GM23338 (cell line): Measurements from ENCODE around the gene METTL18. TPM values are rescaled to one million over a fixed set of nuclear protein-coding genes. Genes with fewer than 3 reads are reported as not detected.
"Not testable (repeated sequence)": the region's sequence is repeated elsewhere in the genome, so short reads cannot be mapped to it uniquely, and the experiment has no call there.

Experiments used
- ATAC-seq: fragments of 200-7000 bp; cut with Tn5 transposase; 3 replicates; pipeline ENCODE4 v1.9.1; 2020
- DNase-seq: peaks from one replicate; pipeline ENCODE4 v3.0.0-alpha.2; 2015; ENCODE audit warnings: low spot score
- H2AFZ ChIP-seq: fragments of 200-600 bp; sonication (generic); 2 replicates; pipeline ENCODE4 v1.8.0; 2016; ENCODE audit warnings: antibody characterized with exemption, mild to moderate bottlenecking, moderate library complexity
- H3F3A ChIP-seq: fragments of 200-600 bp; sonication (generic); replicated peaks from 2 replicates; pipeline ENCODE4 v1.8.0; 2017; ENCODE audit warnings: antibody characterized with exemption, mixed run types, low read depth
- H3K27ac ChIP-seq: fragments of 200-600 bp; sonication (generic); 2 replicates; pipeline ENCODE4 v1.6.1; 2016; ENCODE audit warnings: low read depth
- H3K27me3 ChIP-seq: fragments of 200-600 bp; sonication (generic); 2 replicates; pipeline ENCODE4 v1.8.0; 2016; ENCODE audit warnings: mild to moderate bottlenecking, mixed run types, moderate library complexity; ENCODE audit not compliant: insufficient read depth
- H3K36me3 ChIP-seq: fragments of 200-600 bp; sonication (generic); 2 replicates; pipeline ENCODE4 v1.8.0; 2016; ENCODE audit warnings: mild to moderate bottlenecking; ENCODE audit not compliant: insufficient read depth
- H3K4me1 ChIP-seq: fragments of 200-600 bp; sonication (generic); 2 replicates; pipeline ENCODE4 v1.8.0; 2016; ENCODE audit warnings: mild to moderate bottlenecking, moderate library complexity; ENCODE audit not compliant: insufficient read depth
- H3K4me2 ChIP-seq: fragments of 200-600 bp; sonication (generic); 2 replicates; pipeline ENCODE4 v1.7.1; 2017; ENCODE audit warnings: mixed run types
- H3K4me3 ChIP-seq: fragments of 200-600 bp; sonication (generic); 2 replicates; pipeline ENCODE4 v1.6.1; 2016; ENCODE audit warnings: mixed run types
- H3K79me2 ChIP-seq: fragments of 200-600 bp; sonication (generic); replicated peaks from 2 replicates; pipeline ENCODE4 v1.8.0; 2017; ENCODE audit warnings: mild to moderate bottlenecking; ENCODE audit not compliant: insufficient read depth
- H3K9me2 ChIP-seq: fragments of 200-600 bp; sonication (generic); 2 replicates; pipeline ENCODE4 v1.8.0; 2017; ENCODE audit not compliant: insufficient read depth
- H4K20me1 ChIP-seq: fragments of 200-600 bp; sonication (generic); replicated peaks from 2 replicates; pipeline ENCODE4 v1.8.0; 2017; ENCODE audit warnings: mild to moderate bottlenecking; ENCODE audit not compliant: insufficient read depth
- H3K27ac Mint-ChIP-seq: 2 replicates; pipeline ENCODE4 v1.8.0; 2020; ENCODE audit warnings: inconsistent platforms, mild to moderate bottlenecking, moderate library complexity, mixed read lengths
- H3K27me3 Mint-ChIP-seq: 3 replicates; pipeline ENCODE4 v1.8.0; 2022; ENCODE audit warnings: low read depth, mild to moderate bottlenecking, moderate library complexity, mixed read lengths, inconsistent platforms; ENCODE audit not compliant: insufficient read depth, poor library complexity
- H3K36me3 Mint-ChIP-seq: 3 replicates; pipeline ENCODE4 v1.8.0; 2021; ENCODE audit warnings: low read depth, mild to moderate bottlenecking, inconsistent platforms, moderate library complexity, mixed read lengths
- H3K4me1 Mint-ChIP-seq: 3 replicates; pipeline ENCODE4 v1.8.0; 2020; ENCODE audit warnings: mild to moderate bottlenecking, inconsistent platforms, mixed read lengths
- H3K4me3 Mint-ChIP-seq: 3 replicates; pipeline ENCODE4 v1.8.0; 2021; ENCODE audit warnings: moderate library complexity, mild to moderate bottlenecking, inconsistent platforms, mixed read lengths
- H3K9me3 Mint-ChIP-seq: 3 replicates; pipeline ENCODE4 v1.8.0; 2020; ENCODE audit warnings: moderate library complexity, mild to moderate bottlenecking, inconsistent platforms, mixed read lengths
- EZH2 ChIP-seq: fragments of 200-600 bp; sonication (generic); IDR thresholded peaks from one replicate; pipeline ENCODE4 v1.8.0; 2017; ENCODE audit warnings: antibody characterized with exemption, mild to moderate bottlenecking, low read depth; ENCODE audit not compliant: unreplicated experiment
- polyA plus RNA-seq: library from polyadenylated mRNA; unstranded; fragments of >200 nt; fragmentation: Nextera tagmentation; extraction: Ambion mirVana; gene quantifications from 2 replicates; pipeline ENCODE4 v1.2.1, GENCODE V29; 2016
- total RNA-seq: library from RNA; depleted of rRNA; stranded (reverse); fragments of >200 nt; shearing (Covaris generic); gene quantifications from 2 replicates; pipeline ENCODE4 v1.2.3, GENCODE V29; 2014
- TF ChIP-seq, protein P1 (sequence below), 2 experiments: fragments of 200-600 bp in 1 of 2; sonication (generic) in 1 of 2; conservative IDR thresholded peaks; 2 replicates each; pipeline versions ENCODE4 v1.5.1 to v1.6.1; 2016 to 2017; ENCODE audit warnings: antibody characterized with exemption in 2 of 2, low read depth in 2 of 2, mild to moderate bottlenecking in 2 of 2, moderate library complexity in 1 of 2
- TF ChIP-seq, protein P2 (sequence below): IDR thresholded peaks from one replicate; pipeline ENCODE4 v1.6.1; 2018; ENCODE audit warnings: antibody characterized with exemption; ENCODE audit not compliant: unreplicated experiment

METTL18 gene
- total and polyA plus RNA-seq, 2 experiments from 2014 or later: 9.9 to 13.6 TPM

DNA sequence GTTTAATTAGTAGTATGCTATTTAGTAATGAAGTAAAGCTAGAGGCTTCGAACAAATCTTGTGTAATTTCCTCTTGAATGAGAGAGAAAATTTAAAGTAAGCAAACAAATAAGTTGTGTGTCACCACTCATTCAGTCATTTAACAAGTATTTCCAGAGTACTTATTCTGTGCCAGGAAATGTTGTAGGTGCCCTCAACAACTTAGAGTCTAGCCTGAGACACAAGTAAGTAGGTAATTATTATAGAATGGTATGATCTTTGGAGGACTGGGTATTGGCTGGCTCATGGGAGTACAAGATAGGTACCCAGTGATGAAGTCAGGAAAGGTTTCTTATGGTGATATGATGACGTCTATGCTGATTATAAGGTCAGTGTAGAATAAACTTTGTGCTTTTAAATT, 17.4 kb upstream of the METTL18 start (continued):
- TF ChIP-seq, protein P1, sequence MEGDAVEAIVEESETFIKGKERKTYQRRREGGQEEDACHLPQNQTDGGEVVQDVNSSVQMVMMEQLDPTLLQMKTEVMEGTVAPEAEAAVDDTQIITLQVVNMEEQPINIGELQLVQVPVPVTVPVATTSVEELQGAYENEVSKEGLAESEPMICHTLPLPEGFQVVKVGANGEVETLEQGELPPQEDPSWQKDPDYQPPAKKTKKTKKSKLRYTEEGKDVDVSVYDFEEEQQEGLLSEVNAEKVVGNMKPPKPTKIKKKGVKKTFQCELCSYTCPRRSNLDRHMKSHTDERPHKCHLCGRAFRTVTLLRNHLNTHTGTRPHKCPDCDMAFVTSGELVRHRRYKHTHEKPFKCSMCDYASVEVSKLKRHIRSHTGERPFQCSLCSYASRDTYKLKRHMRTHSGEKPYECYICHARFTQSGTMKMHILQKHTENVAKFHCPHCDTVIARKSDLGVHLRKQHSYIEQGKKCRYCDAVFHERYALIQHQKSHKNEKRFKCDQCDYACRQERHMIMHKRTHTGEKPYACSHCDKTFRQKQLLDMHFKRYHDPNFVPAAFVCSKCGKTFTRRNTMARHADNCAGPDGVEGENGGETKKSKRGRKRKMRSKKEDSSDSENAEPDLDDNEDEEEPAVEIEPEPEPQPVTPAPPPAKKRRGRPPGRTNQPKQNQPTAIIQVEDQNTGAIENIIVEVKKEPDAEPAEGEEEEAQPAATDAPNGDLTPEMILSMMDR (conservative IDR thresholded peaks at IDR 0.05; ENCODE audit: low read depth in 2 of 2): no peak
- TF ChIP-seq, protein P2, sequence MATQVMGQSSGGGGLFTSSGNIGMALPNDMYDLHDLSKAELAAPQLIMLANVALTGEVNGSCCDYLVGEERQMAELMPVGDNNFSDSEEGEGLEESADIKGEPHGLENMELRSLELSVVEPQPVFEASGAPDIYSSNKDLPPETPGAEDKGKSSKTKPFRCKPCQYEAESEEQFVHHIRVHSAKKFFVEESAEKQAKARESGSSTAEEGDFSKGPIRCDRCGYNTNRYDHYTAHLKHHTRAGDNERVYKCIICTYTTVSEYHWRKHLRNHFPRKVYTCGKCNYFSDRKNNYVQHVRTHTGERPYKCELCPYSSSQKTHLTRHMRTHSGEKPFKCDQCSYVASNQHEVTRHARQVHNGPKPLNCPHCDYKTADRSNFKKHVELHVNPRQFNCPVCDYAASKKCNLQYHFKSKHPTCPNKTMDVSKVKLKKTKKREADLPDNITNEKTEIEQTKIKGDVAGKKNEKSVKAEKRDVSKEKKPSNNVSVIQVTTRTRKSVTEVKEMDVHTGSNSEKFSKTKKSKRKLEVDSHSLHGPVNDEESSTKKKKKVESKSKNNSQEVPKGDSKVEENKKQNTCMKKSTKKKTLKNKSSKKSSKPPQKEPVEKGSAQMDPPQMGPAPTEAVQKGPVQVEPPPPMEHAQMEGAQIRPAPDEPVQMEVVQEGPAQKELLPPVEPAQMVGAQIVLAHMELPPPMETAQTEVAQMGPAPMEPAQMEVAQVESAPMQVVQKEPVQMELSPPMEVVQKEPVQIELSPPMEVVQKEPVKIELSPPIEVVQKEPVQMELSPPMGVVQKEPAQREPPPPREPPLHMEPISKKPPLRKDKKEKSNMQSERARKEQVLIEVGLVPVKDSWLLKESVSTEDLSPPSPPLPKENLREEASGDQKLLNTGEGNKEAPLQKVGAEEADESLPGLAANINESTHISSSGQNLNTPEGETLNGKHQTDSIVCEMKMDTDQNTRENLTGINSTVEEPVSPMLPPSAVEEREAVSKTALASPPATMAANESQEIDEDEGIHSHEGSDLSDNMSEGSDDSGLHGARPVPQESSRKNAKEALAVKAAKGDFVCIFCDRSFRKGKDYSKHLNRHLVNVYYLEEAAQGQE: no peak

DNA sequence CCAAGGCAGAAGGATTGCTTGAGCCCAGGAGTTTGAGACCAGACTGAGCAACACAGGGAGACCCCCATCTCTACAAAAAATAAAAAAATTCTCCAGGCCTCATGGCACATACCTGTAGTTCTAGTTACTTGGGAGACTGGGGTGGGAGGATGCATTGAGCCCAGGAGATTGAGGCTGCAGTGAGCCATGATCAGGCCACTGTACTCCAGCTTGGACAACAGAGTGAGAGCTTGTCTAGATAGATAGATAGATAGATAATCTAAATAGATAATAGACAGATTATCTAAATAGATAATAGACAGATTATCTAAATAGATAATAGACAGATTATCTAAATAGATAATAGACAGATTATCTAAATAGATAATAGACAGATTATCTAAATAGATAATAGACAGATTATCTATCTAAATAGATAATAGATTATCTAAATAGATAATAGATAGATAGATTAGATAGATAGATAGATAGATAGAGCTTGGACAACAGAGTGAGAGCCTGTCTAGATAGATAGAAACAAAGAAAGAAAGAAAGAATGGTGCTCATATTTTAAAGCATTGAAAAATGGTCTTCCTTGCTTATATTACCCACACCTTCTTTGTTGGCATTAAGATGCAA, 16.8 kb upstream of the METTL18 start:
- H3K36me3 Mint-ChIP-seq: peaks cover 44% of the 10 kb centered on the region
- H3K4me3 ChIP-seq, H3K4me3 Mint-ChIP-seq, H3K9me3 Mint-ChIP-seq, H3K4me1 ChIP-seq, H3K4me1 Mint-ChIP-seq, H3K9me2 ChIP-seq, H2AFZ ChIP-seq, H3K27ac Mint-ChIP-seq, H3K27me3 Mint-ChIP-seq, H4K20me1 ChIP-seq, H3K27me3 ChIP-seq, H3K79me2 ChIP-seq, H3K4me2 ChIP-seq, ATAC-seq, H3F3A ChIP-seq, DNase-seq, H3K27ac ChIP-seq: not testable (repeated sequence)
- H3K36me3 ChIP-seq: peaks cover 12% of the 10 kb centered on the region

DNA sequence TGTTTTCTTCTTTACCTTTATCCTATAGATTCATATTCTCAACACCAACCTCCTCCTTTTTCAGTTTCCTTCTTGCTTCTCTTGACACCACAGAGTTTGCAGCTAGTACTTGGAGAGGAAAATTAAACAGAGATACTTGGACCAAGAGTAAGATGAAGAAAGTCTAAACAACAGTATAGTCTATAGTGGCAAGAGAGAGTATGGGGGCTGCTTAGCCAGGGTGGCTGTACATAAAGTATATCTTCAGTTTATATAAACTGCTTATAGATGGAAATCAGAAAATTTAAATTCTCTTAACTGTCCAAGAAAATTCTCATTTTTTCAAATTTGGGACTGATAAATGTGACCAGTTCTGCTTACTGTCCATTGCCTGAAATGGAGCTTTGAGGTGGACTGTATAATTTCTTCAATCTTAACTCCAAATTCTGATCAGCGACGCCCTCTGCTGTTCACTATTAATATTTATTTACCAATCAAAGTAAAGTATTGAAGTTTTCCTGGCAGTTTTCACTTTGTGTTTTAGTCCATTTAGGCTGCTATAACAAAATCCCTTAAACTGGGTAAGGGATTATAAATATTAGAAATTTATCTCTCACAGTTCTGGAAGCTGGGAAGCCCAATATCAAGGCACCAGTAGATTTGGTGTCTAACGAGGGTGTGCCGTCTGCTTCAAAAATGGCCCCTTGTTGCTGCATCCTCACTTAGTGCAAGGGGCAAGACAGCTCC, 14.8 kb upstream of the METTL18 start:
- no peaks in the 10 kb centered on the region; the same call in 2 of the 3 replicates for H3K9me3 Mint-ChIP-seq
- H3F3A ChIP-seq: no peaks in the 10 kb centered on the region
- H3K36me3 Mint-ChIP-seq: peaks cover 37% of the 10 kb centered on the region; the same call in 2 of the 3 replicates
- H3K4me3 ChIP-seq: no peak overlapping the region
- no peaks in the 10 kb centered on the region for H3K4me1 Mint-ChIP-seq
- ATAC-seq (no peak), DNase-seq (peak; percentile 57)
- no peaks in the 10 kb centered on the region for H3K27me3 Mint-ChIP-seq
- H3K9me2 ChIP-seq: no peaks in the 10 kb centered on the region
- no peak overlapping the region for H3K4me2 ChIP-seq
- no peak overlapping the region for H3K27ac Mint-ChIP-seq
- H2AFZ ChIP-seq: no peak overlapping the region
- TF ChIP-seq, protein P1 (conservative IDR thresholded peaks at IDR 0.05; ENCODE audit: low read depth in 2 of 2): peak; percentile 55 to 68
- TF ChIP-seq EZH2: no peak
- H3K27me3 ChIP-seq: no peaks in the 10 kb centered on the region
- H3K79me2 ChIP-seq: no peaks in the 10 kb centered on the region
- no peaks in the 10 kb centered on the region for H4K20me1 ChIP-seq
- H3K36me3 ChIP-seq: peaks cover 7% of the 10 kb centered on the region; the same call in 1 of the 2 replicates
- no peak overlapping the region for H3K4me3 Mint-ChIP-seq
- no peaks in the 10 kb centered on the region for H3K4me1 ChIP-seq
- no peak overlapping the region for H3K27ac ChIP-seq
